IMR-90 (cell line): Measurements from ENCODE around the gene ISCU. TPM values are rescaled to one million over a fixed set of nuclear protein-coding genes. Genes with fewer than 3 reads are reported as not detected.

Source experiments
- ATAC-seq: fragments of 200-7000 bp; cut with Tn5 transposase; 2 replicates; pipeline ENCODE4 v1.9.1; 2020; ENCODE audit warnings: low read depth, mild to moderate bottlenecking, moderate library complexity
- BruUV-seq: library from RNA; stranded (reverse); fragments of 400-500 nt; replicated peaks from 2 replicates; lab custom pipeline; 2021; lab: Mats Ljungman, UMichigan
- CTCF ChIA-PET: fragments of 300-600 bp; formaldehyde crosslinking; extraction: SDS; loops from one replicate; lab custom pipeline; 2021; ENCODE audit warnings: antibody characterized with exemption; lab: Yijun Ruan, JAX
- POLR2A ChIA-PET: fragments of 300-600 bp; sonication (Branson Sonifier 250); formaldehyde crosslinking; loops from one replicate; lab custom pipeline; 2022; ENCODE audit warnings: antibody characterized with exemption; ENCODE audit not compliant: unreplicated experiment; lab: Charles Lee
- DNase-seq: peaks from one replicate; pipeline ENCODE4 v3.0.0; 2013
- H2AFZ ChIP-seq: replicated peaks from 2 replicates; pipeline ENCODE3; 2013; ENCODE audit warnings: low read length, mild to moderate bottlenecking; ENCODE audit not compliant: poor library complexity
- H2AK5ac ChIP-seq: 2 replicates; pipeline ENCODE4 v1.6.1; 2013; ENCODE audit warnings: low read depth, low read length, inconsistent platforms
- H2AK9ac ChIP-seq: replicated peaks from 2 replicates; pipeline ENCODE3; 2013; ENCODE audit warnings: mild to moderate bottlenecking, low read depth, low read length, moderate library complexity; ENCODE audit not compliant: poor library complexity
- H2BK120ac ChIP-seq: 2 replicates; pipeline ENCODE4 v1.6.1; 2013; ENCODE audit warnings: low read depth, low read length, inconsistent platforms
- H2BK15ac ChIP-seq: 3 replicates; pipeline ENCODE4 v1.6.1; 2013; ENCODE audit warnings: low read depth, low read length, inconsistent platforms
- H2BK20ac ChIP-seq: 2 replicates; pipeline ENCODE4 v1.6.1; 2013; ENCODE audit warnings: low read depth, mild to moderate bottlenecking, inconsistent platforms, low read length, moderate library complexity
- H2BK5ac ChIP-seq: 2 replicates; pipeline ENCODE4 v1.6.1; 2013; ENCODE audit warnings: mild to moderate bottlenecking, low read depth, low read length, inconsistent platforms; ENCODE audit not compliant: poor library complexity, severe bottlenecking
- H3K14ac ChIP-seq: replicated peaks from 2 replicates; pipeline ENCODE4 v1.6.1; 2013; ENCODE audit warnings: low read depth, low read length, inconsistent platforms
- H3K18ac ChIP-seq: 2 replicates; pipeline ENCODE4 v1.6.1; 2013; ENCODE audit warnings: low read depth, low read length, control low read depth
- H3K23ac ChIP-seq: 2 replicates; pipeline ENCODE4 v1.6.1; 2013; ENCODE audit warnings: low read depth, low read length, inconsistent platforms
- H3K27ac ChIP-seq: 2 replicates; pipeline ENCODE4 v1.5.1; 2013; ENCODE audit warnings: mild to moderate bottlenecking, control low read depth, low read length; ENCODE audit not compliant: insufficient read depth
- H3K27me3 ChIP-seq: 2 replicates; pipeline ENCODE4 v1.6.1; 2013; ENCODE audit warnings: low read length; ENCODE audit not compliant: control insufficient read depth, insufficient read depth
- H3K36me3 ChIP-seq: 2 replicates; pipeline ENCODE4 v1.6.1; 2013; ENCODE audit warnings: low read length, mixed read lengths; ENCODE audit not compliant: control insufficient read depth, insufficient read depth
- H3K4ac ChIP-seq: 2 replicates; pipeline ENCODE4 v1.6.1; 2013; ENCODE audit warnings: low read depth, low read length, inconsistent platforms
- H3K4me1 ChIP-seq: 2 replicates; pipeline ENCODE4 v1.6.1; 2013; ENCODE audit warnings: low read length, mixed read lengths; ENCODE audit not compliant: control insufficient read depth, insufficient read depth
- H3K4me2 ChIP-seq: 2 replicates; pipeline ENCODE4 v1.6.1; 2013; ENCODE audit warnings: low read depth, mild to moderate bottlenecking, control low read depth, low read length, moderate library complexity
- H3K4me3 ChIP-seq: 2 replicates; pipeline ENCODE4 v1.5.1; 2013; ENCODE audit warnings: low read depth, mild to moderate bottlenecking, control low read depth, low read length, moderate library complexity; ENCODE audit not compliant: insufficient read depth
- H3K56ac ChIP-seq: 2 replicates; pipeline ENCODE4 v1.6.1; 2013; ENCODE audit warnings: low read length, inconsistent platforms; ENCODE audit not compliant: insufficient read depth; ENCODE audit errors: extremely low read depth
- H3K79me1 ChIP-seq, 2 experiments: 2 replicates each; pipeline ENCODE4 v1.6.1; 2013; ENCODE audit warnings: low read length in 2 of 2, inconsistent platforms in 1 of 2, low read depth in 1 of 2
- H3K9ac ChIP-seq: 2 replicates; pipeline ENCODE4 v1.6.1; 2013; ENCODE audit warnings: low read depth, low read length, control low read depth
- H3K9me1 ChIP-seq: 2 replicates; pipeline ENCODE4 v1.6.1; 2013; ENCODE audit warnings: low read length, inconsistent platforms; ENCODE audit not compliant: insufficient read depth
- H3K9me3 ChIP-seq: 2 replicates; pipeline ENCODE4 v1.6.1; 2013; ENCODE audit warnings: low read length; ENCODE audit not compliant: control insufficient read depth, insufficient read depth
- H4K20me1 ChIP-seq: 2 replicates; pipeline ENCODE4 v1.6.1; 2013; ENCODE audit warnings: low read length, inconsistent platforms; ENCODE audit not compliant: insufficient read depth
- H4K5ac ChIP-seq: 2 replicates; pipeline ENCODE4 v1.6.1; 2013; ENCODE audit warnings: mild to moderate bottlenecking, low read depth, low read length, control low read depth
- H4K8ac ChIP-seq, 2 experiments: 2 replicates each; pipeline ENCODE4 v1.6.1; 2013; ENCODE audit warnings: low read depth in 2 of 2, low read length in 2 of 2, control low read depth in 1 of 2, inconsistent platforms in 1 of 2
- H4K91ac ChIP-seq: 2 replicates; pipeline ENCODE4 v1.6.1; 2013; ENCODE audit warnings: low read depth, low read length, inconsistent platforms; ENCODE audit not compliant: insufficient read depth
- NFE2L2 ChIP-seq: fragments of 150-350 bp; IDR thresholded peaks from 2 replicates; pipeline ENCODE4 v1.6.1; 2016; ENCODE audit warnings: low read depth, mild to moderate bottlenecking, low read length
- SMC3 ChIP-seq: fragments of 150-350 bp; IDR thresholded peaks from 2 replicates; pipeline ENCODE4 v1.6.1; 2016; ENCODE audit warnings: low read depth, mild to moderate bottlenecking, antibody characterized with exemption, low read length, moderate library complexity
- dilution Hi-C: fragments of 300-500 bp; cut with HindIII; formaldehyde crosslinking; loops from one replicate; pipeline ENCODE4 v1.14.3; 2018; ENCODE audit warnings: low sequenced_read_pairs; ENCODE audit not compliant: unreplicated experiment
- in situ Hi-C: fragments of 300-500 bp; cut with MboI; formaldehyde crosslinking; loops from 3 replicates; pipeline ENCODE4 v1.14.3; 2019; ENCODE audit warnings: low sequenced_read_pairs, inconsistent platforms, mixed read lengths
- intact Hi-C: fragments of 100-400 bp; cut with micrococcal nuclease; formaldehyde crosslinking; loops from 2 replicates; pipeline ENCODE4 v1.10.0; 2022
- polyA plus RNA-seq, 3 experiments: library from polyadenylated mRNA; depleted of rRNA; stranded (reverse); fragments of >200 nt; gene quantifications; 2 replicates each; pipeline ENCODE4 v1.2.3, GENCODE V29; 2012; ENCODE audit warnings: low replicate concordance in 1 of 3
- total RNA-seq: library from RNA; depleted of rRNA; stranded (reverse); fragments of >200 nt; gene quantifications from 2 replicates; pipeline ENCODE4 v1.2.3, GENCODE V29; 2012

The ISCU gene
- total and polyA plus RNA-seq, 2 of the 4 experiments (the other 2 are of a cell fraction), result 52.7 to 87.2 TPM

DNA sequence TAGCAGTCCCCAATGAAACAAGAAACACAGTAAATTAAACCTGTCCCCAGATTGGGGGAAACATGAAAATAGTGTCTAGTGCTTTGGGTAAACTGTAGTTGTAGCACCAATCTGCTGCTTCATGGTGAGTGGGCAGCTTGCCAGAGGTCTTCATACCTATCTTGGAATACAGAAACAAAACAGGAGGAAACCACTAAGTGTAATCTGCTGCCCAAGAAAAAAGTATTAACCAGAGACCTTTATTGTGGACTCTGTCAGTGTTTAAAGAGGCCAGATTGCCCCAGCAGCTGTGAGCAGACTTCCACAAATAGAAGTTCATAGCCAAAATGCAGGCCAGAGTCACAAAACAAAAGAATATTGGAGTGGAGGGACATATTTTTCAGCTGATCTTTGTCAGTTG, 2.3 kb downstream of the ISCU start:
- no peak for DNase-seq
- POLR2A ChIA-PET, result no interaction called here
- Histone ChIP-seq H4K91ac (no peak overlapping the region), H4K8ac (no peak overlapping the region), H3K56ac (no peak overlapping the region), H3K4me3 (no peak overlapping the region), H2AK9ac (no peak overlapping the region), H3K79me1 (peaks cover 15 to 45% of the 10 kb centered on the region in 2 experiments), H3K18ac (no peak overlapping the region), H4K5ac (no peak overlapping the region), H3K4ac (no peak overlapping the region), H3K4me1 (no peaks in the 10 kb centered on the region), H4K20me1 (peaks cover 10% of the 10 kb centered on the region; the same call in 1 of the 2 replicates), H3K9me3 (no peaks in the 10 kb centered on the region), H2BK120ac (no peak overlapping the region), H3K27me3 (no peaks in the 10 kb centered on the region), H2BK15ac (no peak overlapping the region), H3K36me3 (peaks cover 37% of the 10 kb centered on the region), H2BK5ac (no peak overlapping the region), H2AK5ac (no peak overlapping the region), H3K27ac (no peak overlapping the region), H3K9me1 (peaks cover 5% of the 10 kb centered on the region; the same call in 1 of the 2 replicates), H2AFZ (no peak overlapping the region), H2BK20ac (no peak overlapping the region), H3K23ac (no peak overlapping the region), H3K14ac (no peak overlapping the region), H3K9ac (no peak overlapping the region), H3K4me2 (no peak overlapping the region)
- dilution Hi-C loops (no loop called here), in situ Hi-C loops (loop anchor here (5.0 to 10.0 kb wide), 4 partner anchors 53 to 528 kb away; partner anchors contain the start of gene ALKBH2), intact Hi-C loops (no loop called here)
- CTCF ChIA-PET, result interaction anchor here (3.3 kb wide), 1 partner anchor 53 kb away, joined by 16 read pairs; no protein-coding TSS in a partner anchor
- no peak for TF ChIP-seq NFE2L2
- TF ChIP-seq SMC3, result no peak
- ATAC-seq, result no peak
- BruUV-seq, result no TSS peak
